Endothelial cell of umbilical vein (primary cell): ENCODE results near the gene CDKN2B-AS1.

ENCODE experiments used
- EZH2 ChIP-seq: IDR thresholded peaks from 2 replicates; pipeline ENCODE4 v1.6.1; 2012; ENCODE audit warnings: borderline replicate concordance, low read depth, mild to moderate bottlenecking, moderate library complexity, low read length, inconsistent platforms; ENCODE audit not compliant: severe bottlenecking
- FOS ChIP-seq: IDR thresholded peaks from 2 replicates; pipeline ENCODE4 v1.6.1; 2011; ENCODE audit warnings: mild to moderate bottlenecking, low read length, moderate library complexity, borderline replicate concordance; ENCODE audit not compliant: insufficient read depth
- POLR2A ChIP-seq: IDR thresholded peaks from 2 replicates; pipeline ENCODE4 v1.6.1; 2012; ENCODE audit warnings: low read depth, mild to moderate bottlenecking, control low read depth, low read length
- POLR2AphosphoS5 ChIP-seq: IDR thresholded peaks from 2 replicates; pipeline ENCODE4 v1.6.1; 2012; ENCODE audit warnings: low read depth, mild to moderate bottlenecking, control low read depth, low read length, moderate library complexity; ENCODE audit not compliant: insufficient read depth
- TF ChIP-seq, protein P1 (sequence below), 2 donors: IDR thresholded peaks; 1 replicate in 1 of 2; 2 replicates in 1 of 2; pipeline ENCODE4 v1.5.1; 2011; ENCODE audit warnings: low read length in 2 of 2, mild to moderate bottlenecking in 2 of 2, moderate library complexity in 2 of 2, control low read depth in 1 of 2, inconsistent platforms in 1 of 2, low read depth in 1 of 2; ENCODE audit not compliant: insufficient read depth in 1 of 2; ENCODE audit errors: extremely low read depth in 1 of 2
- TF ChIP-seq, protein P2 (sequence below): IDR thresholded peaks from 2 replicates; pipeline ENCODE4 v1.6.1; 2011; ENCODE audit not compliant: insufficient read depth, insufficient read length

GRCh38 chr9:22084336-22085035 is 89.9 kb downstream of the CDKN2B-AS1 start:
- TF ChIP-seq POLR2AphosphoS5, result no peak
- TF ChIP-seq, protein P1, sequence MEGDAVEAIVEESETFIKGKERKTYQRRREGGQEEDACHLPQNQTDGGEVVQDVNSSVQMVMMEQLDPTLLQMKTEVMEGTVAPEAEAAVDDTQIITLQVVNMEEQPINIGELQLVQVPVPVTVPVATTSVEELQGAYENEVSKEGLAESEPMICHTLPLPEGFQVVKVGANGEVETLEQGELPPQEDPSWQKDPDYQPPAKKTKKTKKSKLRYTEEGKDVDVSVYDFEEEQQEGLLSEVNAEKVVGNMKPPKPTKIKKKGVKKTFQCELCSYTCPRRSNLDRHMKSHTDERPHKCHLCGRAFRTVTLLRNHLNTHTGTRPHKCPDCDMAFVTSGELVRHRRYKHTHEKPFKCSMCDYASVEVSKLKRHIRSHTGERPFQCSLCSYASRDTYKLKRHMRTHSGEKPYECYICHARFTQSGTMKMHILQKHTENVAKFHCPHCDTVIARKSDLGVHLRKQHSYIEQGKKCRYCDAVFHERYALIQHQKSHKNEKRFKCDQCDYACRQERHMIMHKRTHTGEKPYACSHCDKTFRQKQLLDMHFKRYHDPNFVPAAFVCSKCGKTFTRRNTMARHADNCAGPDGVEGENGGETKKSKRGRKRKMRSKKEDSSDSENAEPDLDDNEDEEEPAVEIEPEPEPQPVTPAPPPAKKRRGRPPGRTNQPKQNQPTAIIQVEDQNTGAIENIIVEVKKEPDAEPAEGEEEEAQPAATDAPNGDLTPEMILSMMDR (IDR thresholded peaks at IDR 0.05; ENCODE audit: extremely low read depth in 1 of 2, insufficient read depth in 1 of 2, low read depth in 1 of 2, low read length in 2 of 2), result no peak
- no peak for TF ChIP-seq POLR2A
- peak; percentile 91 for TF ChIP-seq FOS
- TF ChIP-seq, protein P2, sequence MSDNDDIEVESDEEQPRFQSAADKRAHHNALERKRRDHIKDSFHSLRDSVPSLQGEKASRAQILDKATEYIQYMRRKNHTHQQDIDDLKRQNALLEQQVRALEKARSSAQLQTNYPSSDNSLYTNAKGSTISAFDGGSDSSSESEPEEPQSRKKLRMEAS, result no peak
- TF ChIP-seq EZH2, result no peak
